HCT116 (cell line): ENCODE measurements around the gene DCUN1D2.

Experiments
- CEBPB ChIP-seq: IDR thresholded peaks from 2 replicates; pipeline ENCODE4 v1.6.1; 2012; ENCODE audit warnings: low read depth
- EZH2 ChIP-seq: fragments of 200-600 bp; sonication (generic); IDR thresholded peaks from 2 replicates; pipeline ENCODE4 v1.6.1; 2017; ENCODE audit warnings: antibody characterized with exemption, mixed run types
- EZH2phosphoT487 ChIP-seq: fragments of 200-600 bp; IDR thresholded peaks from 2 replicates; pipeline ENCODE4 v1.6.1; 2018; ENCODE audit warnings: antibody characterized with exemption, borderline replicate concordance
- POLR2A ChIP-seq: IDR thresholded peaks from 2 replicates; pipeline ENCODE4 v1.7.0; 2011; ENCODE audit warnings: borderline replicate concordance; ENCODE audit not compliant: insufficient read depth, insufficient read length; ENCODE audit errors: extremely low read depth
- TF ChIP-seq, protein P1 (sequence below), 3 experiments: fragments of 200-600 bp in 1 of 3; sonication (generic) in 1 of 3; IDR thresholded peaks in 2 of 3; conservative IDR thresholded peaks in 1 of 3; 2 replicates each; pipeline ENCODE4 v1.5.1; 2012 to 2017; ENCODE audit warnings: low read depth in 2 of 3, low read length in 2 of 3, antibody characterized with exemption in 1 of 3, borderline replicate concordance in 1 of 3, control low read depth in 1 of 3, mild to moderate bottlenecking in 1 of 3, mixed read lengths in 1 of 3, mixed run types in 1 of 3, moderate library complexity in 1 of 3; ENCODE audit not compliant: insufficient read depth in 1 of 3

DNA sequence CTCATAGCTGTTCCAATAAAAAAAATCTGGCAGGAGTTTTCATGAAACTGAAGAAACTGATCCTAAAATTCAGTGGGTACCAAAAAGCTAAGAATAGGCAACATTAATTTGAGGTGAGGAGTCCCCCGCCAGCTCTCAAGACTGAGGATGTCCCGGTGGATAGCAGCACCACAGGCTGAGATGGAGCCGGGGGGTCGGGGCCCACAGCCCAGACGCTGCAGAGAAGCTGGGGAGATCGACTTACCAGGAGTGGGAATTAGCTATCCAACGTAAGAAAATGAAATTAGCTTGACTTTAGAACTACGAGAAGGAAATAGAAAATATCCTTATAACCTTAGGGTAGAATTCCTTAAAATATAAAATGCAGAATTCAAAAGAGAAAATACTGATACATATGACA is 23.2 kb upstream of the DCUN1D2 start:
- TF ChIP-seq CEBPB (no peak), EZH2 (no peak), POLR2A (no peak), EZH2phosphoT487 (no peak)
- TF ChIP-seq, protein P1, sequence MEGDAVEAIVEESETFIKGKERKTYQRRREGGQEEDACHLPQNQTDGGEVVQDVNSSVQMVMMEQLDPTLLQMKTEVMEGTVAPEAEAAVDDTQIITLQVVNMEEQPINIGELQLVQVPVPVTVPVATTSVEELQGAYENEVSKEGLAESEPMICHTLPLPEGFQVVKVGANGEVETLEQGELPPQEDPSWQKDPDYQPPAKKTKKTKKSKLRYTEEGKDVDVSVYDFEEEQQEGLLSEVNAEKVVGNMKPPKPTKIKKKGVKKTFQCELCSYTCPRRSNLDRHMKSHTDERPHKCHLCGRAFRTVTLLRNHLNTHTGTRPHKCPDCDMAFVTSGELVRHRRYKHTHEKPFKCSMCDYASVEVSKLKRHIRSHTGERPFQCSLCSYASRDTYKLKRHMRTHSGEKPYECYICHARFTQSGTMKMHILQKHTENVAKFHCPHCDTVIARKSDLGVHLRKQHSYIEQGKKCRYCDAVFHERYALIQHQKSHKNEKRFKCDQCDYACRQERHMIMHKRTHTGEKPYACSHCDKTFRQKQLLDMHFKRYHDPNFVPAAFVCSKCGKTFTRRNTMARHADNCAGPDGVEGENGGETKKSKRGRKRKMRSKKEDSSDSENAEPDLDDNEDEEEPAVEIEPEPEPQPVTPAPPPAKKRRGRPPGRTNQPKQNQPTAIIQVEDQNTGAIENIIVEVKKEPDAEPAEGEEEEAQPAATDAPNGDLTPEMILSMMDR (IDR thresholded peaks at IDR 0.05 in 2 of 3, conservative IDR thresholded peaks at IDR 0.05 in 1 of 3; ENCODE audit: borderline replicate concordance in 1 of 3, insufficient read depth in 1 of 3, low read depth in 2 of 3, low read length in 2 of 3): no peak
